Left lobe of liver (tissue), 2 donors: Measurements from ENCODE around the gene MDFIC. TPM values are rescaled to one million over a fixed set of nuclear protein-coding genes. Genes with fewer than 3 reads are reported as not detected.
"Not testable (repeated sequence)": the region's sequence is repeated elsewhere in the genome, so short reads cannot be mapped to it uniquely, and the experiment has no call there.

Source experiments
- ATAC-seq: fragments of 200-7000 bp; cut with Tn5 transposase; one replicate; pipeline ENCODE4 v1.9.1; 2020; ENCODE audit warnings: mild to moderate bottlenecking, moderate library complexity
- DNase-seq: peaks from one replicate; pipeline ENCODE4 v3.0.0-alpha.2; 2020; ENCODE audit warnings: low spot score
- total RNA-seq: library from RNA; stranded (reverse); gene quantifications from one replicate; pipeline ENCODE4 v1.2.1, GENCODE V29; 2021
- donor health status: DM: no; HTN: no; CAD: no; lungs with moderate emphysema.
- donor health status: DM: no; HTN: yes; CAD: no.

The MDFIC gene
- total RNA-seq = 8.0 TPM

- peak; percentile 88 for ATAC-seq
- peak; percentile 76 for DNase-seq
These were observed at the start of gene MDFIC for GRCh38 chr7:114922026-114922651. Gene MDFIC, plus strand, starts transcription at chr7:114922094. Its CDS starts 940 bp downstream, at chr7:114923034.

GRCh38 chr7:114874170-114874569 lies 47.7 kb upstream of the MDFIC start:
- DNase-seq (no peak), ATAC-seq (no peak)

GRCh38 chr7:114875186-114875585 lies 46.7 kb upstream of the MDFIC start:
- no peak for DNase-seq
- ATAC-seq = no peak

GRCh38 chr7:114879554-114879953 lies 42.3 kb upstream of the MDFIC start:
- no peak for DNase-seq
- no peak for ATAC-seq

- no peak for ATAC-seq
- DNase-seq = no peak
These were observed 36.1 kb upstream of the MDFIC start for GRCh38 chr7:114885836-114886235.

- ATAC-seq = no peak
These were observed 35.7 kb upstream of the MDFIC start for GRCh38 chr7:114886241-114886640.

GRCh38 chr7:114889116-114889515 lies 32.8 kb upstream of the MDFIC start:
- not testable (repeated sequence) for ATAC-seq, DNase-seq

More at GRCh38 chr7:114886241-114886640, 35.7 kb upstream of the MDFIC start:
- no peak for DNase-seq

GRCh38 chr7:114889646-114890285 lies 32.1 kb upstream of the MDFIC start:
- ATAC-seq = no peak
- no peak for DNase-seq

- ATAC-seq = no peak
These were observed 31.3 kb upstream of the MDFIC start for GRCh38 chr7:114890561-114890960.

GRCh38 chr7:114900127-114900526 lies 21.8 kb upstream of the MDFIC start:
- DNase-seq (no peak), ATAC-seq (no peak)

More at GRCh38 chr7:114890561-114890960, 31.3 kb upstream of the MDFIC start:
- no peak for DNase-seq

GRCh38 chr7:114901771-114902170 lies 20.1 kb upstream of the MDFIC start:
- DNase-seq = no peak
- no peak for ATAC-seq

- ATAC-seq (no peak), DNase-seq (no peak)
These were observed 18.8 kb upstream of the MDFIC start for GRCh38 chr7:114903131-114903530.

- ATAC-seq = no peak
- DNase-seq = no peak
These were observed 11.1 kb upstream of the MDFIC start for GRCh38 chr7:114910787-114911186.

GRCh38 chr7:114911411-114911810 lies 10.5 kb upstream of the MDFIC start:
- DNase-seq (no peak), ATAC-seq (no peak)

GRCh38 chr7:114916261-114916892 lies 5.5 kb upstream of the MDFIC start:
- no peak for DNase-seq
- no peak for ATAC-seq

GRCh38 chr7:114917211-114917839 lies 4.6 kb upstream of the MDFIC start:
- no peak for DNase-seq
- no peak for ATAC-seq

- no peak for DNase-seq
- ATAC-seq = no peak
These were observed 2.3 kb upstream of the MDFIC start for GRCh38 chr7:114919587-114919986.

- peak; percentile 70 for DNase-seq
- ATAC-seq = peak; percentile 66
These were observed 266 bp upstream of the MDFIC start for GRCh38 chr7:114921631-114922025.

GRCh38 chr7:114922652-114923402 lies 933 bp downstream of the MDFIC start:
- peak; percentile 67 for ATAC-seq

GRCh38 chr7:114923403-114923713 lies 1.5 kb downstream of the MDFIC start:
- ATAC-seq (no peak), DNase-seq (no peak)

More at GRCh38 chr7:114922652-114923402, 933 bp downstream of the MDFIC start:
- DNase-seq = peak; percentile 51
